ENCODE data around the gene TMEM212.
A peak's percentile ranks its signal among the peaks of the same experiment; 100 is the strongest.

DNA sequence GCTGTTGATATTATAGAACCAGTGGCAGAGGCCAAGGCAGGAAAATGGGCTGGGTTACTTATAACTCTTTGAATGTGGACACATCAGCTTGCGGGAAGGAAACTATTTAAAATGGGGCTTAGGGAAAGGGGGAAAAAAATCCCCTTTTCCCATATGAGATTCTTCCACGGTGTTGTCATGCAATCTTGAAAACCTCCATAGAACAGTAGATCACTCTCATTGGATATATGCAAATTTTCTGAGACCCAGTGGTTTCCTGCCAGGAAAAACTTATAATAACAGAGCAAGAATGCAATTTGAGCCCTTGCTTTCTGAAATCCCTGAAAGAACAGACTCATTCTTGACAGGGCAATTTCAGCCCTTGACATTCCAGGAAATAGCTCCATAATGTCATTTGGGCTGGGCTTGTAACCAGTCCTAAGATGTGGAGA, 31.1 kb downstream of the TMEM212 start:
- no peak for TF ChIP-seq EP300 (IDR thresholded peaks at IDR 0.05)
- peak; percentile 52 for TF ChIP-seq POLR2AphosphoS5 (IDR thresholded peaks at IDR 0.05)
- TF ChIP-seq, protein P1, sequence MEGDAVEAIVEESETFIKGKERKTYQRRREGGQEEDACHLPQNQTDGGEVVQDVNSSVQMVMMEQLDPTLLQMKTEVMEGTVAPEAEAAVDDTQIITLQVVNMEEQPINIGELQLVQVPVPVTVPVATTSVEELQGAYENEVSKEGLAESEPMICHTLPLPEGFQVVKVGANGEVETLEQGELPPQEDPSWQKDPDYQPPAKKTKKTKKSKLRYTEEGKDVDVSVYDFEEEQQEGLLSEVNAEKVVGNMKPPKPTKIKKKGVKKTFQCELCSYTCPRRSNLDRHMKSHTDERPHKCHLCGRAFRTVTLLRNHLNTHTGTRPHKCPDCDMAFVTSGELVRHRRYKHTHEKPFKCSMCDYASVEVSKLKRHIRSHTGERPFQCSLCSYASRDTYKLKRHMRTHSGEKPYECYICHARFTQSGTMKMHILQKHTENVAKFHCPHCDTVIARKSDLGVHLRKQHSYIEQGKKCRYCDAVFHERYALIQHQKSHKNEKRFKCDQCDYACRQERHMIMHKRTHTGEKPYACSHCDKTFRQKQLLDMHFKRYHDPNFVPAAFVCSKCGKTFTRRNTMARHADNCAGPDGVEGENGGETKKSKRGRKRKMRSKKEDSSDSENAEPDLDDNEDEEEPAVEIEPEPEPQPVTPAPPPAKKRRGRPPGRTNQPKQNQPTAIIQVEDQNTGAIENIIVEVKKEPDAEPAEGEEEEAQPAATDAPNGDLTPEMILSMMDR (IDR thresholded peaks at IDR 0.05), result no peak
- TF ChIP-seq POLR2A (IDR thresholded peaks at IDR 0.05), result no peak
